K562 (cell line): ENCODE measurements around the gene OGT. TPM values are rescaled to one million over a fixed set of nuclear protein-coding genes. Genes with fewer than 3 reads are reported as not detected.

Experiments used
- ASH1L ChIP-seq: fragments of 450-650 bp; IDR thresholded peaks from 2 replicates; pipeline ENCODE4 v1.6.1; 2018; ENCODE audit warnings: borderline replicate concordance, mild to moderate bottlenecking, low read depth; ENCODE audit not compliant: partially characterized antibody
- ILF3 ChIP-seq: fragments of 450-650 bp; IDR thresholded peaks from 2 replicates; pipeline ENCODE4 v1.6.1; 2018; ENCODE audit warnings: antibody characterized with exemption, mild to moderate bottlenecking, moderate library complexity, borderline replicate concordance
- MCM2 ChIP-seq: fragments of 450-650 bp; IDR thresholded peaks from 2 replicates; pipeline ENCODE4 v1.6.1; 2017; ENCODE audit warnings: low read depth, mild to moderate bottlenecking
- NCOA2 ChIP-seq, 2 experiments: fragments of 450-650 bp; IDR thresholded peaks; 2 replicates each; pipeline ENCODE4 v1.6.1; 2018; ENCODE audit warnings: mild to moderate bottlenecking in 2 of 2, moderate library complexity in 1 of 2; ENCODE audit not compliant: partially characterized antibody in 2 of 2
- RHOXF2B ChIP-seq: fragments of 250-450 bp; sonication (Bioruptor Pico); conservative IDR thresholded peaks from 2 replicates; pipeline ENCODE4 v1.5.1; 2021
- SAP30 ChIP-seq: fragments of 200-600 bp; sonication (generic); IDR thresholded peaks from 2 replicates; pipeline ENCODE4 v1.6.1; 2012; ENCODE audit warnings: borderline replicate concordance, low read depth, mild to moderate bottlenecking, moderate library complexity, low read length, control low read depth, inconsistent platforms; ENCODE audit not compliant: insufficient read depth, poor library complexity, severe bottlenecking
- SIN3B ChIP-seq: fragments of 450-650 bp; IDR thresholded peaks from 2 replicates; pipeline ENCODE4 v1.6.1; 2017; ENCODE audit warnings: low read depth, mild to moderate bottlenecking, moderate library complexity
- SNAPC5 ChIP-seq: fragments of 250-450 bp; sonication (Bioruptor Pico); IDR thresholded peaks from 2 replicates; pipeline ENCODE4 v1.8.0; 2021; ENCODE audit warnings: moderate library complexity, mild to moderate bottlenecking, inconsistent platforms
- SP1 ChIP-seq: sonication (generic); formaldehyde crosslinking; IDR thresholded peaks from 2 replicates; pipeline ENCODE4 v1.8.1; 2022; ENCODE audit warnings: mild to moderate bottlenecking, missing genetic modification reagents
- ZBTB40 ChIP-seq, 2 experiments: fragments of 450-650 bp in 1 of 2; sonication (generic) in 1 of 2; formaldehyde crosslinking in 1 of 2; IDR thresholded peaks; 2 replicates each; pipeline versions ENCODE4 v1.7.1 to v1.9.0; 2016 to 2022; ENCODE audit warnings: inconsistent platforms in 1 of 2, mild to moderate bottlenecking in 1 of 2, missing genetic modification reagents in 1 of 2
- ZNF174 ChIP-seq: fragments of 250-450 bp; sonication (Bioruptor Pico); IDR thresholded peaks from 2 replicates; pipeline ENCODE4 v1.4.0; 2020; ENCODE audit warnings: mild to moderate bottlenecking
- ZNF263 ChIP-seq: sonication (generic); formaldehyde crosslinking; IDR thresholded peaks from 2 replicates; pipeline ENCODE4 v1.8.0; 2022; ENCODE audit warnings: mild to moderate bottlenecking, missing genetic modification reagents, borderline replicate concordance
- ZNF586 ChIP-seq: fragments of 450-650 bp; formaldehyde crosslinking; conservative IDR thresholded peaks from 2 replicates; pipeline ENCODE4 v1.4.0; 2020; ENCODE audit warnings: mild to moderate bottlenecking, moderate library complexity
- ZNF76 ChIP-seq: fragments of 250-450 bp; sonication (Bioruptor Pico); IDR thresholded peaks from 2 replicates; pipeline ENCODE4 v1.4.0; 2020; ENCODE audit warnings: mild to moderate bottlenecking, moderate library complexity, borderline replicate concordance
- polyA plus RNA-seq, 8 experiments: library from polyadenylated mRNA; depleted of rRNA in 4 of 8; stranded (reverse) in 5 of 8; unstranded in 3 of 8; fragments of >200 nt; fragmentation: Nextera tagmentation in 2 of 8; fragmentation: Illumina TruSeq in 1 of 8; extraction: Ambion mirVana in 2 of 8; extraction: Trizol in 1 of 8; gene quantifications; 2 replicates each; pipeline versions ENCODE4 v1.2.1 to v1.2.3, GENCODE V29; 2011 to 2014; ENCODE audit warnings: inconsistent platforms in 1 of 8, missing spikeins in 1 of 8
- total RNA-seq, 7 experiments: library from RNA; depleted of rRNA in 6 of 7; stranded (reverse); fragments of >200 nt in 6 of 7; fragmentation: Illumina TruSeq in 2 of 7; extraction: Trizol in 2 of 7; gene quantifications; 2 replicates each; pipeline versions ENCODE4 v1.2.1 to v1.2.3, GENCODE V29; 2011 to 2021; ENCODE audit warnings: low replicate concordance in 1 of 7

OGT gene
- total and polyA plus RNA-seq, 9 of the 15 experiments (the other 6 are each of a cell fraction or from before 2014, with no cell fraction given): 38.9 to 347 (median 117) TPM

- TF ChIP-seq ZBTB40 (IDR thresholded peaks at IDR 0.05) (peak; percentile 53), ZBTB40 (CRISPR knock-in tag; IDR thresholded peaks at IDR 0.05) (no peak), ZNF586 (no peak), ZNF174 (CRISPR knock-in tag) (no peak), ZNF76 (CRISPR knock-in tag) (no peak), SNAPC5 (CRISPR knock-in tag) (no peak), ASH1L (no peak), ILF3 (no peak), RHOXF2B (no peak), MCM2 (no peak), ZNF263 (CRISPR knock-in tag) (no peak), NCOA2 (IDR thresholded peaks at IDR 0.05; ENCODE audit: partially characterized antibody in 2 of 2) (no peak), SAP30 (peak; percentile 24), SIN3B (no peak), SP1 (CRISPR knock-in tag) (peak; percentile 91)
Observed at GRCh38 chrX:71532753-71533425, at the start of gene OGT (continued).
